SU-DHL-6 (cell line): ENCODE data around the gene DTNBP1.

Experiments
- CTCF ChIP-seq: fragments of 200-600 bp; sonication (generic); IDR thresholded peaks from one replicate; pipeline ENCODE4 v1.5.1; 2017; ENCODE audit warnings: antibody characterized with exemption, mild to moderate bottlenecking, low read length, moderate library complexity; ENCODE audit not compliant: insufficient read depth, poor library complexity, severe bottlenecking
- EZH2phosphoT487 ChIP-seq: fragments of 200-600 bp; sonication (generic), shearing (Covaris generic); conservative IDR thresholded peaks from 2 replicates; pipeline ENCODE4 v1.6.1; 2018; ENCODE audit warnings: mild to moderate bottlenecking, antibody characterized with exemption, low read length, moderate library complexity, mixed read lengths

- TF ChIP-seq CTCF (no peak), EZH2phosphoT487 (no peak)
These were observed 9.5 kb upstream of the DTNBP1 start for GRCh38 chr6:15672291-15672690.
